ENCODE measurements around the gene AGPAT4. TPM values are rescaled to one million over a fixed set of nuclear protein-coding genes. Genes with fewer than 3 reads are reported as not detected.

Gene AGPAT4
- total RNA-seq, 1 donor from 2014 or later: 4.7 TPM

DNA sequence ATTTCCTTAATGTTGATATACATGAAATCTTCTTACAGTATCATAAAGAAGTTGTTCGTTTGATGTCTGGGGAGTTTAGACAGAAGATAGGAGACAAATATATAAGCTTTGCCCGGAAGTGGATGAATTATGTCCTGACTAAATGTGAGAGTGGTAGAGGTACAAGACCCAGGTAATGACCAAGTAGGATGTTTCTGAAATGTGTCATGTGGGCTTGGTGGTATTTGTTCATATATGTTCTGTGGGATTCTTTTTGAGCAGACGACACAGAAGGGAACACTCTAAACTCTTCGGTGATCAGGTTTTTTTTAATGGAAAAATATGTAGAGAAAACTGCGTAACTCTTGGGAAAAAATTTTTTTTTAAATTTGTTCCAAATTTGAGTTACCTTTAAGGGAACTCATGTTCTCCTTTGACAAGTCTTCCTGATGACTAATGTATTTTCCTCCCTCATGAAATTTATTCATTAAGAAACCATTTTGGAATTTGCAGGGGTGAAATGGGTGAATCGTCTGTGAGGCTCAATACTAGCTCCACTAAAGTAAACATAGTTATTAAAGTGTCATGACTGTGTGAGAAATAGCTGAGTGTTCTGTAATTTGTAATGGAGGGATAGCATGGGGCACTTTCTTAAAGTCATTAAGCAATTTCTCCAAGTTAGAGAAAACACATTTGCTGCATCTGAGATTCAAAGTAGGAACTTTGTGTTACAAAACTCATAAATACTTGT lies 181.7 kb downstream of the AGPAT4 start:
- Mint-ChIP-seq H3K4me1 (no peaks in the 10 kb centered on the region), H3K9me3 (no peaks in the 10 kb centered on the region), H3K36me3 (ENCODE audit: low read depth) (peaks cover 80% of the 10 kb centered on the region), H3K27me3 (no peaks in the 10 kb centered on the region), H3K27ac (no peak overlapping the region), H3K4me3 (no peak overlapping the region)
- ChIA-PET CTCF (no interaction called here), POLR2A (no interaction called here)
- DNase-seq (no peak), ATAC-seq (ENCODE audit: low read depth) (no peak)
- TF ChIP-seq, protein P1, sequence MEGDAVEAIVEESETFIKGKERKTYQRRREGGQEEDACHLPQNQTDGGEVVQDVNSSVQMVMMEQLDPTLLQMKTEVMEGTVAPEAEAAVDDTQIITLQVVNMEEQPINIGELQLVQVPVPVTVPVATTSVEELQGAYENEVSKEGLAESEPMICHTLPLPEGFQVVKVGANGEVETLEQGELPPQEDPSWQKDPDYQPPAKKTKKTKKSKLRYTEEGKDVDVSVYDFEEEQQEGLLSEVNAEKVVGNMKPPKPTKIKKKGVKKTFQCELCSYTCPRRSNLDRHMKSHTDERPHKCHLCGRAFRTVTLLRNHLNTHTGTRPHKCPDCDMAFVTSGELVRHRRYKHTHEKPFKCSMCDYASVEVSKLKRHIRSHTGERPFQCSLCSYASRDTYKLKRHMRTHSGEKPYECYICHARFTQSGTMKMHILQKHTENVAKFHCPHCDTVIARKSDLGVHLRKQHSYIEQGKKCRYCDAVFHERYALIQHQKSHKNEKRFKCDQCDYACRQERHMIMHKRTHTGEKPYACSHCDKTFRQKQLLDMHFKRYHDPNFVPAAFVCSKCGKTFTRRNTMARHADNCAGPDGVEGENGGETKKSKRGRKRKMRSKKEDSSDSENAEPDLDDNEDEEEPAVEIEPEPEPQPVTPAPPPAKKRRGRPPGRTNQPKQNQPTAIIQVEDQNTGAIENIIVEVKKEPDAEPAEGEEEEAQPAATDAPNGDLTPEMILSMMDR (IDR thresholded peaks at IDR 0.05): no peak
- intact Hi-C loops (cut with micrococcal nuclease): no loop called here

DNA sequence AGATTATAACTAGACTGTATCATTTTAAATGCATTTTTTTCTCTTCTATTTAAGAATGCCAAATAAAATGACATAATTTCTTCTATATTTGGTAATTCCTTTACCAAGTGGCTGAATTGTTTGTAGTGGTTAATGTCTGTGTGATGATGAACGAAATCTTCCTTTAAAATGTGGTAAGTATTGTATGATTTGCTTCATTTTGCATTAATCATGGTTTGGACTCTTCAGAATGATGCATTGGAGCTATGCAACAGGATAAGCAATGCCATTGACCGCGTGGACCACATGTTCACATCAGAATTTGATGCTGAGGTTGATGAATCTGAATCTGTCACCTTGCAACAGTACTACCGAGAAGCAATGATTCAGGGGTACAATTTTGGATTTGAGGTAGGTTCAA lies 182.7 kb downstream of the AGPAT4 start:
- ChIA-PET POLR2A (no interaction called here), CTCF (no interaction called here)
- TF ChIP-seq, protein P1 (IDR thresholded peaks at IDR 0.05): no peak
- intact Hi-C loops (cut with micrococcal nuclease): no loop called here
- H3K9me3 Mint-ChIP-seq: no peaks in the 10 kb centered on the region
- no peaks in the 10 kb centered on the region for H3K4me1 Mint-ChIP-seq
- H3K36me3 Mint-ChIP-seq (ENCODE audit: low read depth): peaks cover 84% of the 10 kb centered on the region
- H3K27me3 Mint-ChIP-seq: no peaks in the 10 kb centered on the region
- no peak overlapping the region for H3K4me3 Mint-ChIP-seq
- no peak overlapping the region for H3K27ac Mint-ChIP-seq
- no peak for DNase-seq
- ATAC-seq (ENCODE audit: low read depth): no peak

DNA sequence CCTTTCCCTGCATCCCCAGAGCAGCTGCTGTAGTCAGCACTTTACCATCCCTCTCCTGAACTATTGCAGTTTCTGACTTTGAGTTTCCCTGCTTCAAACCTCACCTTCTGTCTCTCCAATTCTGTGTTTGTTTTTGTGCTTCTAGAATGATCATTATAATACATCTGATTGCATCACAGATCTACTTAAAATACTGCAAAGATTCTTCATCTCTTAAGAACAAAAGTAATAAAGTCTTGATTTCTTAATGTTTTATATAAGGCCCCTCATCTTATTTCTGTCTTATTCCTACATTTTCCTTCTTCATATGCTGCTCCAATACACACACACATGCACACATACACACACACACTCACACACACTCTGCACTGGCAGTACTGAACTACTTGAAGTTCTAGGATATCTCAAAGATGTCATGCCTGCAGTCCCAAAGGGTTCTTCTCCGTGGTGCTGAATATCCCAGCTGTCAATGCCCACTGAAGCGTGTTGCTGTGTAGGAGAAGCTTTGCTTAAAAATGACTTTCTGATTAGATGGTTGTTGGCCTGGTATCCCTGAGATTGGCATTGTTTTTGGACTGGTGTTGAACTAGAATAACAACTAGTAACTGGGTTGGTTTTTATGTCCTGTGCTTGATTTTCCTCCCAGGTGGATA lies 185.1 kb downstream of the AGPAT4 start:
- ChIA-PET POLR2A (no interaction called here), CTCF (no interaction called here)
- no peak for ATAC-seq (ENCODE audit: low read depth)
- Mint-ChIP-seq H3K36me3 (ENCODE audit: low read depth) (peaks cover 76% of the 10 kb centered on the region), H3K27me3 (no peaks in the 10 kb centered on the region), H3K4me3 (no peak overlapping the region), H3K4me1 (no peaks in the 10 kb centered on the region), H3K27ac (no peak overlapping the region), H3K9me3 (no peaks in the 10 kb centered on the region)
- intact Hi-C loops (cut with micrococcal nuclease): no loop called here
- TF ChIP-seq, protein P1 (IDR thresholded peaks at IDR 0.05): no peak
- DNase-seq: no peak

DNA sequence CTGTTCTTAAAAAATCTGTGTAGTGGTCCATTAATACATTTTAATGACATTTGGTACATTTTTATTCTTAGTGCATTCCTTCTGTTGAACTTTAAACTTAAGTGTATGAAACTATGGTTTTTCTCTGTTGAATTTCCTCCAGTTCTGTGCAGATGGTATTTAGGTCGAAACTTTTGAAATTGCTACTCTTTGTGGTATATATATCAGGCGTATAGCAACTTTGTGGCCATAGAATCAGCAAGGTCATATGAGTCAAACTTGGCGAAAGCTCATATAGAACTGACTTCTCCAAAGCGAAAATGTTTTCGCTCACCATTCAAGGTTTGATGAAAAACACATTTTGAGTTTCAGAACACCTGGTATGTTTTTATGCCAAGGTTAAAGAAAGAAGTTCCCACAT lies 188.6 kb downstream of the AGPAT4 start:
- H3K36me3 Mint-ChIP-seq (ENCODE audit: low read depth): peaks cover 50% of the 10 kb centered on the region
- ATAC-seq (ENCODE audit: low read depth) (no peak), DNase-seq (no peak)
- intact Hi-C loops (cut with micrococcal nuclease): no loop called here
- H3K27me3 Mint-ChIP-seq: no peaks in the 10 kb centered on the region
- TF ChIP-seq, protein P1 (IDR thresholded peaks at IDR 0.05): no peak
- H3K4me1 Mint-ChIP-seq: no peaks in the 10 kb centered on the region
- POLR2A ChIA-PET: no interaction called here
- H3K27ac Mint-ChIP-seq: no peak overlapping the region
- H3K4me3 Mint-ChIP-seq: no peak overlapping the region
- CTCF ChIA-PET: interaction anchor here (1.3 kb wide), 1 partner anchor 12 kb away, joined by 3 read pairs; no protein-coding TSS in a partner anchor
- H3K9me3 Mint-ChIP-seq: no peaks in the 10 kb centered on the region

DNA sequence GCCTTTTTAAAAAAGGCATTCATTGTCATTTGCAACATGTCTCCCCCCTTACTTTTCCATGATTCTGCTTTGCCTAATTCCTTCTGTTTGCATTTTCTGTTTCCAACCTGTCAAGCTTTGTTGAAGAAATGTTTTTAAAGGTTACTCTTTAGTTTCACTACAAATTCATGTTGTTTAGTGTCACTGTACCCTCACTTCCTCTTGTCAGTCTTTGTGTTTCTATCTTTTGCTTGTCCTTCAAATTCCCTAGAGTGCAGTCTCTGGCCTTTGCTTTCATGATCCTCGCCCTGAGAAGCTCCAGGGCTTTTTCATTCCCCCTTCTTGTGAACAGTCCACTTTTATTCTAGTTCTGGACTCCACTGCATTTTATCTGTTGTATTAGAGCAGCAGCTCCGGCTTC lies 191.6 kb downstream of the AGPAT4 start:
- CTCF ChIA-PET: no interaction called here
- TF ChIP-seq, protein P1 (IDR thresholded peaks at IDR 0.05): no peak
- Mint-ChIP-seq H3K27me3 (no peaks in the 10 kb centered on the region), H3K27ac (no peak overlapping the region), H3K9me3 (no peaks in the 10 kb centered on the region), H3K36me3 (ENCODE audit: low read depth) (peaks cover 22% of the 10 kb centered on the region), H3K4me3 (no peak overlapping the region), H3K4me1 (no peaks in the 10 kb centered on the region)
- intact Hi-C loops (cut with micrococcal nuclease): no loop called here
- no peak for DNase-seq
- ATAC-seq (ENCODE audit: low read depth): no peak
- POLR2A ChIA-PET: no interaction called here

All from activated B cell treated with CpG ODN at 0.5 μM for 24 hours (primary cell).